GM18520 (cell line): ENCODE results near the gene EFNA5.

Source experiments
- ATAC-seq: cut with Tn5 transposase; IDR thresholded peaks from one replicate; pipeline ENCODE4 v1.9.1; 2021; ENCODE audit not compliant: unreplicated experiment

Gene EFNA5

DNA sequence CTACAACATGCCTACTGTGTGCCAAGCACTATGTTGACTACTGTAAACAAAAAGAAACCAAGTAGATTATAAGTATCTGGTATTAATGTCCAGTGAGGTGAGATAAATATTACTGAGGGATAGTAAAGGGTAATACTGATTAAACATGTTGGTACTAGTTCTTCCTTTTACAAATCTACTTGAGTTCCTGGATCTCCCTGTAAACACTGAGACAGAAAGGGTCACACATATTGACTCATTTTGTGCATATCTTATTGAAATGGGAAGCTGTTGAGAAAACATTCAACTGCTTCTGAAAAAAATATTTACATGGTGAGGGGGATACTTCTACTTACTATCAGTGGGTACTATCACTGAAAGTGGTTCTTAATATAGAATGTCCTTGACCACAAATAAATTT lies 24.3 kb downstream of the EFNA5 start:
- no peak for ATAC-seq

DNA sequence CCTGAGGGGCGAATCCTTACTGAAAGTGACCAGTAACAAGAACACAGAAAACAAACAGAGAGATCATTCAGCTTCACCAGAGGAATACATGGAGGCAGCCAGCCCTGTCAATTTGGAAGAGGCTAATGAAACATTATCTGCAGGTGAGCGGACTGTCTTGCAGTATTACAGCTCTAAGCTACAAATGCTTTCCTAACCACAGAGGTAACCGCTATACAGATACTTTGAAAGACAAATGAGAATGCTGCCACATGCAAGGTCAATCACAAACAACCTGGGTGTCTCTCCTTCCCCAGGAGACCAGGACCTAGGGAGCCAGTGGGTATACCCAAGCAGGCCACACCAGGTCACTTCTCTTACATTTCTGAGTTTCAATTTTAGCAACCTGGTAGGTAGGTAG lies 30.2 kb downstream of the EFNA5 start:
- no peak for ATAC-seq

DNA sequence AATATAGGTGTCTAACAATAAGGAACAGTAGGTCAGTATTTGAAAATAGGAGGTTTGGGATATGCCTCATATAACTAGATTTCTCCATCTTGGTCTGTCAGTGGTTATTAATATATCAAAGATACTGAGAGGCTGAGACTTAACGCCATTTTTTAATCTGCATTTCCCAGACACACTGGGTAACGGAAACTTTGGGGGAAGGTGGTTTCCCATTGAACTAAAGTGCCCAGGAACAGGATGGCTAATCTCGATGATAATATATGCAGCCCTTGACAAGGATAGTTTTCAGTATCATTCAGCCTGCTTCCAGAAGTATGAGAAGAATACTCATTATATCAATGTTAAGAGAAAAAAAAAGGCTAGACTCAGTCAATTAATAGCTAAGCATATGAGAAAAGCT lies 30.7 kb downstream of the EFNA5 start:
- no peak for ATAC-seq

DNA sequence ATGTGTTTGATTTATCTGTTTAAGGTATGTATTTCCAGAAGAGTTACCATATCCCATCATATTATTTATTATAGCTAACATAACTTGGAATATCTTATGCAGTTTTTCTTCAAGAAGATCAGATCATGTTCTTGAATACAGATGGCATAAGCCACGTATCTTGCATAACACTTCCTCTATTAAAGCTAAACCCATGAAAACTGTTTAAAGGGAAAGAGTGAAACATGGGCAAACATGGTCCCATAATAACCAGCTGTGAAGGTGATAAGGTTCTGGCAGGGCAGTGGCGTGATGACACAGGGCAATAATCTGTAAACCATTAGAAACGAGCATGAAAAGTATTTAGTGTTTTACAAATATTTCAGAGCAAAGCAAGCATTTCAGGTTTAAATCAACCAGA lies 34.2 kb downstream of the EFNA5 start:
- ATAC-seq = no peak

DNA sequence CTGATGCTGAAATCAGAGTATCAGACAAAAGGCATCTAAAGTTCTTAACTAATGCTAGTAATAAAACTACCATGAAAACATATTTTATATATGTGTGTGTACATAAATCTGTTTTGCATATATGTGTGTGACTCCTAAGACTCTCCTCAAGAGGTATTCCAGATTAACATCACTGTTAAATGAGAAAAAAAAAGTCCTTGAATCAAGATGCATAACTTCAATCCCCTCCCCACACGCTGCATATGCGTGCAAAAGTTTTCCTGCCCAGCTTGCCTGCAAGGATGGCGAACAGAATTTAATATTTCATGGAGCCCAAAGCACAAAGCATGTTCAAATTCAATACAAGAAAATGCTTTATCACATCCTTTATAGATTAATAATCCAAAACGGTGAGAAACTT lies 34.7 kb downstream of the EFNA5 start:
- no peak for ATAC-seq

DNA sequence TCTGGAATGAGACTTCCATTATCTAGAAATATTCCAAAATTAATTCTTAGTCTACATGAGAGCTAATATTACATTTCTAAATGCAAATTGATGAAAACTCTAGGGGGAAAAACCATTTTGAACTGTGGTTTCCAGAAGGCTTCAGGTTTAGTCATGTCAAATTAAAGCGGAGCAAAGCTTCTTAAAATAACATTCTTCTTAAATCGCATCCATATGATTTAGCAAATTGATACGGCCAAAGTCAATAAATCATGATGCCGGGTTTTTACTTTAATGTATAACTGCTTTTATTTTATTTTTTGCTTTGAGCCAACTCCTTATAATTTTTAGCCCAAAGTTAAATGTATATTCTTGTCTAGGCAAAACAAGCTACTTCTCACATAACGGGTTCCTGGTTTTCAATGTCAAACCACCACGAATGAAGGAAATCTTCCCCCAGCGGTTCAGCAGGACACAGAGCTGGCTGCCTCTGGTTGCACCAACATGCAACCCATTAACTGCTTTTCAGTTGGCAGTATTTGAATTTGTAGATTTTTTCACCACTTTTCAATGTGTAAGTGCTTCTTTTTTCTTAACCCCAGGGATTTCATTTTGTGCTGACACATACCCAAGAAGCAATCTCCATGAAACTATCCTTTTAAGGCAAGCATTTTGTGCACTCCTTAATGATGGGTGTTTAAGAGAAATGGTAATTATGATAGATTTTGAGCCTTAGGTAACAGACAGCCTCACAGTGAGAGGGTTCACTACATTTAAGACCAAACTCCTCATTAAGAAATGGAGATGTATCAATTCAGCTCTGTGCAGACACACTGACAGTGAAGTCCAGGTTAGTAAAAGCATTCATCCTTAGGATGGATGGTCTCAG lies 35.5 kb downstream of the EFNA5 start:
- no peak for ATAC-seq

DNA sequence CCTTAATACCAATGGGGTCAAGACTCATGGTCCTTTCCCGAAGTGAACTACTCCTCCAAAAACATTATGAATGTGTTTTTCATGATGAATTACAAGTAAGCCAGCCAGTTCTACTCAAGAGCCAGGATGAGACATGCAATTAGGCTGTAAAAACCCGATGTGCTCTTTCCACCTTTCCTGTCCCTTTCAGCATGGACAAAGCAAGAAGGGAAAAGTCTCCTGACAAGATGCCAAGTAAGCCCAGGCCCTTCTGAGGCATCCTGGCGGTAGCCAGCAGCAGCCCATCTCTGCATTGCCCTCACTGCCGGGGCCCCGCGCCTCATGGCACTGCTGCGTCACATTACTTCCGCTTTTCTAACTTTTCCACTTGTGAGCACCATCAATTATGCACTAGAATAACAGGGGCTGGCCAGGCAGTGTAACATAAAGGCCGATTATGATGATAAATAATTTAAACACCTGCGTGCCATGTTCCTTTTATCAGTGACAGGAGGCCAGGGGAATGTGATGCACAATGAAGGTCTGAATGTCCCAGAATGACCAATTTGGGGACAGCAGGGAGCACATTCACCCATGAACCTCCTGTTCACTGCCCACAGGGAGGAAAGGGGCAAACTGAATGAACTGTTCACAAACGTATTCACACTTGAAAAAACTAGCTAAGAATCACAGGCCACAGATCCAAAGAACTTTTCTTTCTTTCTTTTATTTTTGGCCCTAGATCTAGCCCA lies 37.4 kb downstream of the EFNA5 start:
- ATAC-seq = no peak

DNA sequence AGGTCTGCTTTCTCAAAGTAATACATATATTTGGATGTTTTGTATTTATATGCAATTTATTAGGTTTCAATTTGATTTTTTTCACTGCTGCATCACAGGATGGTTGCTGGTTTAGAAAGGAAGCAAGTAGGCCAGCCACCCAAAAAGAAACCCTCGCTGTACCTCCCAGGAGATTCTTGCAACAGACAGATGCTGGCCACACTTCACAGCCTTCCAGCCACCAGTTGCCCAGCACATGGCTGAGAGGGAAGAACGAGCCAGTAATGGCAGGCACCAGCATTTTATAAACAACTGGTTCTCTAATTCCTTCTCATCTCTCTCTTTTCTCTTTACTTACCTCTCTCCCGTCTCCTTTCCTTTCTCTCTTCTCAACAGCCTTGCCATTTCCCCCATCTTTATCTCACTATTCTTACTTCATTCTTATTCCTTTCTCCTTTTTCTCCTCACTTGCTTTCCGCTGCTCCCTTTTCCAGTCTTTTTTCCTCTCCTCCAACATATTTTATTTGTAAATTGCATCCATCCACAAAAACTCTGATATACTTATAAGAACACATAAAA lies 38.9 kb downstream of the EFNA5 start:
- ATAC-seq = no peak

DNA sequence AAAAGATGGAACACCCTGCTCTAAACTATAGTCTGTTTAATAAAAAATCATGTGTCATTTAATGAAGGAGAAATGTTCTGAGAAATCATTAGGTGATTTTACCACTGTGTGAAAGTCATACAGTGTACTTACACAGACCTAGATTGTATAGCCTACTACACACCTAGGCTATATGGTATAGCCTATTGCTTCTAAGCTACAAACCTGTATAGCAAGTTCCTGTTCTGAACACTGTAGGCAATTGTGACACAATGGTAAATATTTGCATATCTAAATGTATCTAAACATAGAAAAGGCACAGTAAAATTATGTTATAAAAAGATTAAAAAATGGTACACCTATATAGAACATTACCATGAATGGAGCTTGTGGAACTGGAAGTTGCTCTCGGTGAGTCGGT lies 40.6 kb downstream of the EFNA5 start:
- no peak for ATAC-seq

DNA sequence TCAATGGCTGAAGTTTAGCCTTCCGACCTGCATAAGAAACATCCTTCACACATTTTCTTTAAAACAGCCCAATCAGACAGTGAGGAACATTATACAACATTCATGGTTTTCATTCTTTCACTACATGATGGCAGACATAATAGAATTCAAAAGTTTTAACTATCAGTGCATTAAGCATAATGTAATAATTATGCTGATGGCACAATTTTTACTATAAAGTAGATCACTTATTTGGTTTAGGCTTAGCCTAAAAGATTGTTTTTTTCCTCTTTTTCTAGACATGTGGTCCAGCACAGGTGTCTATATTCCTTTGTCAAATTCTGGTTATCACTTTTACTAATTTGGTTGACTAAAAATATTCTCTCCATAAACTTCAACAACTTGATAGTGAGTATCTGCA lies 46.5 kb downstream of the EFNA5 start:
- no peak for ATAC-seq

DNA sequence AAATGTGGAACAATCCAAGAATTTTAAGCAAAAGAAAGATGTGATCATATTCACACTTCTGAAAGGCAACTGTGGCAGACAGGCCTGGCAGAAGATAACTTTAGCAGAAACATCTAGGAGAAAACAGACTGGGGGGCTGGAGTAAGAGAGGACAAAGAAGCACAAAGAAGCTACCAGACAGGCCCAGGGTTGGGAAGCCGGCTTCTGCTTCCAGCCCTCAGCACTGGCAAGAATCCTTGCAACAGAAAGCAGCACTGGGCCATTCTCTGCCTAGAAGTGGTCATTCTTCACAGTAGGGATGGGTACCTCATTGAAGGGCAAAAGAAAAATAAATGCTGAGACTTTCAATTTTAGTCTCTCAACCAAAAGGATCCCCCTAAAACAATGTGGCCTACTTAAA lies 49.6 kb downstream of the EFNA5 start:
- ATAC-seq = no peak

DNA sequence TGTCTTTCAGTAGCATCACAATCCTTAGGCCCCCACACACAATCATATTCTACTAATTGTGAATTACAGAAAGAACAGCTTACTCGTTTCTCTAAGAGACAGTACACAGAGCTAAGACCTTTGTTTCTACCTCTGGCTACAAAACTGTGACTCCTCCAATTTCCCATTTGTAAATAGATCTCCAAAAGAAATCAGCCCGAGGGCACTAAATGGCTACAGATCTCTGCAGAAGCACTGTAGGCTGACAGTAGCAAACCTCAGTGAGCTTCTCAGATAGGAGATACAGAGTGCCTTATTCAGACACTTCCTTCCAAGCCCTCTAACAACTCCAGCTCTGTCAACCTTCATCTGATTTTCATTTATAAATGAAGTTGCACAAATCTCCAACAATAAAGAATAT lies 51.0 kb downstream of the EFNA5 start:
- ATAC-seq = no peak

DNA sequence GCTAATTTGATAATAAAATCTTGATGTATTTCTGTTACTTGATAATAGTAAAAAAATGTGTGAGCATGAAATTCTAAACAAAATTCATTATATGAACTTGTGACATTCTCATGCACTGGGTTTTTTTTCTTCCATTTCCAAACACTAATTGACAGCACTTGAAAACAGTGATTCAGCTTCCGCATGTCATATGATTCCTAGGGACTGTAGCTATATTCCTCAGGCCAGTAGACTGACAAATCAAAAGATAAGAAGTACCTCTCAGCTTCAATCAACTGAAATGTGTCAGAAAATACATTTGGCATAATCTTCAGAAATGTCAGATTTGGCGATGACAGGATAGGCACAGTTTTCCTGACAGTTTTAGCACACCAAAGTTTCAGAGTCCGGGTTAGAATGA lies 52.5 kb downstream of the EFNA5 start:
- ATAC-seq = no peak

DNA sequence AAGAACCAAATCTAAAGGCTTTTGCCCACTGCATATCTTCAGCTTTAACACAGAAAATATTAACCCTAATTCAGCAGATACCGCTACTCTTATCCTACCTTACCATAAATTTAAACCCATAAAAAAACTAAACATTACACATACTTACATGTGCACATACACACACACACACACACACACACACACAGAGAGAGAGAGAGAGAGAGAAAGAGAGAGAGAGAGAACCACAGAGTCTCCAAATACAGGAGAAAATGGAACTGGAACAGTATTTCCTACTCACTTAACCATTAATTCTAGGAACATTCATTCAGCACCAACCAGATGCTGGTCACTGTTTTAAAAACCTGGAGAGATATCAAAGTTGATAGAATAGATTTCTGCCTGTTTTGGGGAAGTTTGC lies 53.7 kb downstream of the EFNA5 start:
- no peak for ATAC-seq

DNA sequence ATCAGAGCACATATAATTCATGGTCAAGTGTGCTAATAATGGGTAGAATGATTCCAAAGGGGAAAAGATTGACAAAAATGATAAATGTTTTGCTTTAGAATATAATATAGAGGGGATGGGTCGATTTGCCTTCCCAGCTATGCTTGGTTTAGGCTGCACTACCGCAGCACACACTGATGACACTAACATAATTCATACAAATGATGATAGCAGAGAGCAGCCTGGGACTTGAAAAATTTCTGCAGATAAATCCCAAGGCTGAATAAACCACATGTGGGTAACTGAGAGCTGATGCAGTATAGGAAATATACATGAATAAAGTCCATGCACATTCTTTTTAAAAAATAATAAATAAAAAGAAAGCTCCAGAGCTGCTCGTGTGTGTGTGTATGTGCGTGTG lies 54.5 kb downstream of the EFNA5 start:
- no peak for ATAC-seq

DNA sequence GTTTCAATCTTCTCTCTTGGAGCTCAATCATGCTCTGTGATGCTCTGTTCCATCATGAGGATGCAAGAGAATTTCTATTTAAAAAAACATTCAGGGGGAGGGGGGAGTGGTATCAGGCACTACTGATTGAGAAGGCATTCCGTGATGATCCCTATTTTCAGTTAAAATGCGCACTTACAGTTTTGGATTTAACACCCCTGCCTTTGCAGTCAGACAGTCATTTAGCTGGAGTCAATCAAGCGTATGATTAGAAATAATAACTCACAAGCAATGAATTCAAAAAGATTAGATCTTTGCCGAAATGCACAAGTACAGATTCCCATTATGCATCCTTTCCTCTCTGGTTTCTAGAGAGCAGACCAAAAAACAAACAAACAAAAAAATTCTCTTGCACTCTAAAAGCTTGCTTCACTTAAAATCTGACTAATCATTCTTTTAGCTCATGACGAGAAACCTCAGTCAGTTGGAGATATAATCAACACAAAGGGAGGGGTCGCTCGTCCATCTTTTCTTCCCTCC lies 55.4 kb downstream of the EFNA5 start:
- no peak for ATAC-seq

DNA sequence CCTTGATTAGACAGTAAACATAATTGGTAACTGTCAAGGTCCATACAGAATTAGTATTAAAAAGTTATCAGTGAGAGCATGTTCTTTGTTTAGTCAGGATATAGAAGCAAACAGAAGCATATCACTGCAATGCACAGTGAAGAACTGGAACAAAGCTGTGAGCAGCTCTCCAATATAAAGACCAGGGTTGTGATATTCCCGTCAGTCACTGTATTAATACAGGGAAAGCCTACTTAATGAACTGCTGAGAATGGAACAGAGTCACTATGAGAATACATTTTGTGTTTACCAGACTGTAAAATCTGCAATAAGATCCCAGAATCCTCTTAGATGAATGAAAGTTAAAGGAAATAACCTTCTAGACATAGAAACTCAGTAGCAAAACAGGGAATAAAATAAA lies 58.2 kb downstream of the EFNA5 start:
- ATAC-seq = no peak

DNA sequence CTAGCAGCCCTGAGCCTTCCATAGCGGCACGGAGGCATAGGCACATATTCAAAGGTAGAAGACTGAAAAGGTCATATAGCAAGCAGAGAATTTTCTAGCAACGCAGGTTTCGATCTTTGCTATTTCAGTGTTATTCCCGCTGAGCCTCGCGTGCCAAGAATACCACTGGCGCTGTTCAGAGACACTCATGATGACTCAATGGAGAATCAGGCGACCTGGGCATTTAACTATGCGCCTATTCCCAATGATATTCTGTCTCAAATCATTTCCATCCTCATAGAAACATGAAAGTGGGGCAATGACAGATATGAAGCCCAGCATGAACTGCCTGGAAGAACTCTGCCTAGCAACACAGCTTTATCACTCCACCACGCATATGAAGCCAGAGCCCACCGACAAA lies 59.9 kb downstream of the EFNA5 start:
- no peak for ATAC-seq

DNA sequence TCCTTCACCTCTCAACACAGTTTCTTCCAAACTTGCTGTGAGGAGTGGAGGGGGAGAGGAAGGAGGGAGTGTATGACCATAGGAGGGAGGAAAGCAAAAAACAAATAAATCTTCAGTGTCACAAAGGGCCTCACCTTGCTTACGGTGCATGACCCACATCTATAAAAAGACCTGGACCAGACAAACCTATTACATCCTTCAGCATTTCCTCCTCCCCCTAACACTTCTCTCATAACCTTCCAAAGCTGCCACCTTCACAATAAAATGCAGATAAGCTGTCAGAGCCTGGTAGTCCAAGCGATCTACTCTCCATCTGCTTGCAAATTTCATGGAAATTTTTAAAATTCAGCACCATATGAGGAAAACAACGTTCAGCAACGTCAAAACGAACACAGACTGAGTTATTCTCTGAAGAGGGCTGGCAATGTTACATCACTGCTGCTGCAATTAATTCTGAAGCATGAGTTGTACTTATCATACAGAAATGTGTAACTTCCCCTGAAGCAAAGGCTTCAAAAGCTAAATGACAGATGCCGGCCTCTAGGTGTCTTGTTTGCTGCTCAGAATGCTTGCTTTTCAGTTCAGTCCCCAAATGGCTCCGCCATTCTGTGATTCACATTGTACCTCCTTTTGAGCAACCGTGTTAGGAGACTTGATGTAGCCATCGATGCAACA lies 62.9 kb downstream of the EFNA5 start:
- no peak for ATAC-seq

DNA sequence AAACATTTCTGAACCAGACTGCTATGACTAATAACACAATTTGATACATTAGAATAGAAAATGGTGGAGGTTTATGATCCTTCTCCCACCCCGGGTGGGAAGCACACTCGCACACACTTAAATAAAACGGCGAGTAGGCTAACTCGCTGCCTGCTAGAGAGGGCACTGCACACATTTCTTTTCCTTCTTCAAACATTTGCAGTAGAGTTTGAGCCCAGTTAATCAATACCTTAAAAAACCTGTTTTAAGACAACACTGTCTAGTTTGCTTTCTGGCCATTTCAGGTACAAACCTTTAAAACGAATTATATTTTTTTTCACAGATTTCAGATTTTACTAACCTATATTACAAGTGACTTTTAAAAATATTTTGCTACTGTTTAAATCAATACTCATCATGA lies 63.5 kb downstream of the EFNA5 start:
- ATAC-seq = no peak

DNA sequence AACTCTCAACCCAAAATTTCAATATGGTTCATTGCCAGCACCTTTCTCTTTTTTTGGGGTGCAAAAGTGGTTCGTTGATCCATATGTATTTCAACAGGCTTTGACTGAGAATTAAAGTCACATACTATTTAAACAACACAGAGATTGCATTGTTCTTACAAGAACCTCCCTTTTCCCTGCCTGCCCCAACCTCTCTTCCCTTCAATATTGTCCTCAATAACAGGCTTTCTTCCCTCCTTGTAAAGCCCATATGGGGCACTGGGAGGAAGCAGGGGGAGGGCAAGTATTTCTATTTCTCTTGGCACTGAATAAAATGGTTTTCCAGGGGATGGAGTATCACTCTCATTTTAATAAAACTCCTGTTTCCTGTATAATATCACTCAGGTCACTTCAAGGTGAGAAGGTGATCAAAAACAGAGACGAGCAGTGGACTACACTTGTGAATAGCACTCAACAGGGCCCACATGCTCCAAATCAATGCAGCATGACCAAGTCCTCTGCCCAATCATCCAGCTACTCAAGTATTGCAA lies 65.1 kb downstream of the EFNA5 start:
- ATAC-seq = no peak
